Upper lobe of left lung (tissue), 4 donors: ENCODE results near the gene PTDSS2.

Experiments used
- EP300 ChIP-seq, 4 donors: sonication (generic); formaldehyde crosslinking; IDR thresholded peaks; one replicate each; pipeline ENCODE4 v1.5.1; 2017; ENCODE audit warnings: antibody characterized with exemption in 4 of 4, control low read depth in 2 of 4
- POLR2A ChIP-seq, 4 donors: fragments of 450-650 bp; IDR thresholded peaks; one replicate each; pipeline ENCODE4 v1.5.1; 2016 to 2017; ENCODE audit warnings: antibody characterized with exemption in 4 of 4, mild to moderate bottlenecking in 2 of 4
- POLR2AphosphoS5 ChIP-seq, 2 donors: sonication (generic); formaldehyde crosslinking; IDR thresholded peaks; one replicate each; pipeline ENCODE4 v1.5.1; 2017; ENCODE audit warnings: antibody characterized with exemption in 2 of 2
- TF ChIP-seq, protein P1 (sequence below), 6 experiments: fragments of 450-650 bp in 4 of 6; fragments of 200-600 bp in 2 of 6; sonication (generic) in 2 of 6; IDR thresholded peaks; one replicate each; pipeline ENCODE4 v1.5.1; 2016 to 2019; ENCODE audit warnings: antibody characterized with exemption in 6 of 6

- TF ChIP-seq POLR2A (IDR thresholded peaks at IDR 0.05) (no peak), POLR2AphosphoS5 (IDR thresholded peaks at IDR 0.05) (no peak), EP300 (IDR thresholded peaks at IDR 0.05) (no peak)
- TF ChIP-seq, protein P1, sequence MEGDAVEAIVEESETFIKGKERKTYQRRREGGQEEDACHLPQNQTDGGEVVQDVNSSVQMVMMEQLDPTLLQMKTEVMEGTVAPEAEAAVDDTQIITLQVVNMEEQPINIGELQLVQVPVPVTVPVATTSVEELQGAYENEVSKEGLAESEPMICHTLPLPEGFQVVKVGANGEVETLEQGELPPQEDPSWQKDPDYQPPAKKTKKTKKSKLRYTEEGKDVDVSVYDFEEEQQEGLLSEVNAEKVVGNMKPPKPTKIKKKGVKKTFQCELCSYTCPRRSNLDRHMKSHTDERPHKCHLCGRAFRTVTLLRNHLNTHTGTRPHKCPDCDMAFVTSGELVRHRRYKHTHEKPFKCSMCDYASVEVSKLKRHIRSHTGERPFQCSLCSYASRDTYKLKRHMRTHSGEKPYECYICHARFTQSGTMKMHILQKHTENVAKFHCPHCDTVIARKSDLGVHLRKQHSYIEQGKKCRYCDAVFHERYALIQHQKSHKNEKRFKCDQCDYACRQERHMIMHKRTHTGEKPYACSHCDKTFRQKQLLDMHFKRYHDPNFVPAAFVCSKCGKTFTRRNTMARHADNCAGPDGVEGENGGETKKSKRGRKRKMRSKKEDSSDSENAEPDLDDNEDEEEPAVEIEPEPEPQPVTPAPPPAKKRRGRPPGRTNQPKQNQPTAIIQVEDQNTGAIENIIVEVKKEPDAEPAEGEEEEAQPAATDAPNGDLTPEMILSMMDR (IDR thresholded peaks at IDR 0.05), result no peak
Observed at GRCh38 chr11:473962-474785, 24.1 kb downstream of the PTDSS2 start.
